GM13977 (cell line): ENCODE results near the gene OR6F1.
"Not testable (repeated sequence)": the region's sequence is repeated elsewhere in the genome, so short reads cannot be mapped to it uniquely, and the experiment has no call there.

Source experiments
- DNase-seq: peaks from one replicate; pipeline ENCODE4 v3.0.0; 2012; ENCODE audit warnings: low spot score
- in situ Hi-C: fragments of 300-500 bp; cut with MboI; formaldehyde crosslinking; loops from one replicate; pipeline ENCODE4 v1.12.0; 2022; ENCODE audit warnings: low sequenced_read_pairs, low pct_unique_long_range_greater_than_20kb, mixed read lengths, inconsistent platforms; ENCODE audit not compliant: unreplicated experiment
- TF ChIP-seq, protein P1 (sequence below): IDR thresholded peaks from 2 replicates; pipeline ENCODE4 v1.5.1; 2012; ENCODE audit warnings: mild to moderate bottlenecking, control low read depth; ENCODE audit not compliant: insufficient read depth; ENCODE audit errors: extremely low read depth, missing control alignments

Gene OR6F1

DNA sequence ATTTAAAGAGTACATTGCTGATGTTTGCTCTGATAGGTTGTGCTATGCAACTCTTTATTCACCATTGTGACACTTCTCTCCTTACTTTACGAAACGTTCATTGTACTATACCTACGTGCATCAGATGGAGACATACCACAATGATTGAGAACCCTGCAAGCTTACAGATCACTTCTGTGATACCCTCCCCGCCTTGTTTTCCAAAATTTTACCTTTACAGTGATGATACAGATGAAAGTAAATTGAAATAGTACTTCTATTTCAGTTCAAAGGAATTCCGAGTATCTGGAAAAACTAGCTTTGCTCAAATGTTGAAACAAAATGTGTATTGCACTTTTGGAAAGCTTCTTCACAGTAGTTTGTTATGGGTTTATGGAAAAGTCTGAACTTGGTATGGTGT, 25.3 kb upstream of the OR6F1 start:
- TF ChIP-seq, protein P1, sequence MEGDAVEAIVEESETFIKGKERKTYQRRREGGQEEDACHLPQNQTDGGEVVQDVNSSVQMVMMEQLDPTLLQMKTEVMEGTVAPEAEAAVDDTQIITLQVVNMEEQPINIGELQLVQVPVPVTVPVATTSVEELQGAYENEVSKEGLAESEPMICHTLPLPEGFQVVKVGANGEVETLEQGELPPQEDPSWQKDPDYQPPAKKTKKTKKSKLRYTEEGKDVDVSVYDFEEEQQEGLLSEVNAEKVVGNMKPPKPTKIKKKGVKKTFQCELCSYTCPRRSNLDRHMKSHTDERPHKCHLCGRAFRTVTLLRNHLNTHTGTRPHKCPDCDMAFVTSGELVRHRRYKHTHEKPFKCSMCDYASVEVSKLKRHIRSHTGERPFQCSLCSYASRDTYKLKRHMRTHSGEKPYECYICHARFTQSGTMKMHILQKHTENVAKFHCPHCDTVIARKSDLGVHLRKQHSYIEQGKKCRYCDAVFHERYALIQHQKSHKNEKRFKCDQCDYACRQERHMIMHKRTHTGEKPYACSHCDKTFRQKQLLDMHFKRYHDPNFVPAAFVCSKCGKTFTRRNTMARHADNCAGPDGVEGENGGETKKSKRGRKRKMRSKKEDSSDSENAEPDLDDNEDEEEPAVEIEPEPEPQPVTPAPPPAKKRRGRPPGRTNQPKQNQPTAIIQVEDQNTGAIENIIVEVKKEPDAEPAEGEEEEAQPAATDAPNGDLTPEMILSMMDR: no peak
- no peak for DNase-seq
- in situ Hi-C loops: no loop called here

DNA sequence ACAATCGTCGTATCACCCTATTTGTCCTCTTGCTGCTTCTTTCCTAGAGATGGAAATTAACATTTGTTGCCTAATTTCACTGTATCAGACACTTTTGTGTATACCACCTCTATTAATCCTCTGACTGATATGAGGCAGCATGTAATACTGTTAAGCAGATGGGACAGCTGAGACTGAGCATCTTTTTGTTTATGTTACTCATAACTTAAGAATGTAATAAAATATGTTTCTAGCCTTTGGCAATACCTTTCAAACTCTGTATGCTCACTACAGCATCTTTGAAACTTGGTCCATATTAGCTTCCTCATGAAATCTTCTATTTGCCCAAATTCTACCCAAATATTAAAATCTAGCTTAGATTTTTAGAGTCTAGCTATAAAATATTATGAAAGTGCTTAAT, 24.3 kb upstream of the OR6F1 start:
- in situ Hi-C loops: no loop called here
- DNase-seq: no peak

DNA sequence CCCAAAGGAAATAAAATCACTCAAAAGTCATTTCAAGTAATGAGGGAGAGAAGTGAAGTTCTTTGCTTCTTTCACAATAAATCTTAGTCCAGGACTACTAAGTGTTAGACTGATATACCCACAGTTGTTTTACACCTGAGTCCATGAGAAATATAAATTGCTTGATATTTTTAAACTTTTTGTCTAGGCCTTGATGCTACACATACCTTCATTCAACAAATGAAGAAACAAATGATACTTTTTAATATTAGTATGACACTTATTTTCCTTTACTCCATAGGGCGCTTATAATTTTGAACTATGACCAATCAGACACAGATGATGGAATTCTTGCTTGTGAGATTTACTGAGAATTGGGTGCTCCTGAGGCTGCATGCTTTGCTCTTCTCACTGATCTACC, 21.9 kb upstream of the OR6F1 start, which contains the start of gene OR14K1:
Gene OR14K1, plus strand, starts transcription at position 301 of the 400 bp plus-strand sequence. Its CDS starts 0 bp downstream, at position 301.
- no peak for DNase-seq
- in situ Hi-C loops: no loop called here
- TF ChIP-seq, protein P1: no peak

More for the DNA sequence above, 24.3 kb upstream of the OR6F1 start:
- TF ChIP-seq, protein P1: no peak

DNA sequence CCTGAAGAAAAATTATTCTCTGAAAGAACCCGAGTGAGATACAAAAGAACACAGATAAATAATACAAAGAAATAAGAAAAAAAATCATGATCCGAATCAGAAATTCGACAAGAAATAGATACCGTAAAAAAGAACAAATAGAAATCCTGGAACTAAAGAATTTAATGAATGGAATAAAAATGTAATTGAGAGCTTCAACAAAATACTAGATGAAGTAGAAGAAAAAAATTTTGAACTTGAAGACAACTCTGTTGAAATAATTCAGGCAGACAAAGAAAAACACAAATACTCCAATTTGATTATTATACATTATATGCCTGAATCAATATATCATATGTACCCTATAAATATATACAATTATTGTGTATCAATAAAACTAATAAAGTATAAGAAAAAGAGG, 4.8 kb upstream of the OR6F1 start:
- TF ChIP-seq, protein P1: no peak
- DNase-seq: no peak
- in situ Hi-C loops: no loop called here

DNA sequence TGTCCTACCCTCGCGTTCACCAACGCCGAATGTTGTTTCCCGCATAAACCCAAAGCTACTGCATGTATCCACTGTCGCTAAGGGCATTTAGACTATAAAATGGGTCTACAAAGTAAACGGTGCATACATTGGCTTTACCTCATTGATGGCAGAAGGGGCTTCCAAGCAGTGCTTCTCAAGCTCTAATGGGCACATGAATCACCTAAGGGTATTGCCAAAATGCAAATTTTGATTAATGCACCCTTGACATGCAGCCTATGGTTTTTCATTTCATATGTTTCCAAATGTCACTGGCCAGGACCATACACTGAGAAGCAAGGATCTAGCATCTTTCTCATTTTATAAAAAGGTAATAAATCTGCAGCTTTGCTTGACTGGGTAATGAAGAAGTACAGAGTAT, 2.7 kb downstream of the OR6F1 start:
- in situ Hi-C loops: no loop called here
- DNase-seq: no peak
- TF ChIP-seq, protein P1: no peak

DNA sequence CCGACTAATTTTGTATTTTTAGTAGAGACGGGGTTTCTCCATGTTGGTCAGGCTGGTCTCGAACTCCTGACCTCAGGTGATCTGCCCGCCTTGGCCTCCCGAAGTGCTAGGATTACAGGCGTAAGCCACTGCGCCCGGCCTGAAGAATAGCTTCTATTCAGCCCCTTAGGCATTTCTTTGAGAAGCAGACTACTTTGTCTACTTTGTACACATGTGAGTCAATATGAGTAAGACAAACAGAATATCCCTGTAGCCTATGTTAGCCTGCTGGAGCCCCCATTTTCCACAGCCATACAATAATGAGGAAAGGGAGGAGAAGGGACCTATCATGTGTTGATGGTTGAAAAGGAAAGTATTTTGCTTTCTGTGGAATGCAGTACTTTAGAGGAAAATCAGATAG, 5.8 kb downstream of the OR6F1 start:
- DNase-seq, in situ Hi-C loops: not testable (repeated sequence)

DNA sequence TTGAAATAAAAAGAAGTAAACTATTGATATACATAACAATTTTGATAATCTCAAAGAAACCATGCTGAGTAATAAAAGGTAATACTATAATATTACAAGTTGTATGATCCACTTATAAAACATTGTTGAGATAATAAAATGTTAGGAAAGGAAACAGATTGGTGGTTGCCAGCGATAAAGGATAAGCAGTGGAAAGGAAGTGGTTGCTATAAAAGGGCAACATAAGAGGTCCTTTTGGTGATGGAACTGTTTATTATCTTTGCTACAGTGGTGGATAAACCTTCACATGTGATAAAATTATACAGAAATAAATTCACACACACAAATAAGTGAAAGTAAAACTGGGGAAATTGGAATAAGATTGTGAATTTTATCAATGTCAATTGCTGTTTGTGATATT, 15.1 kb downstream of the OR6F1 start:
- in situ Hi-C loops: no loop called here
- no peak for DNase-seq
- TF ChIP-seq, protein P1: no peak
